Astrocyte (in vitro differentiated cells and primary cell): ENCODE measurements around the gene FAM83C. TPM values are rescaled to one million over a fixed set of nuclear protein-coding genes. Genes with fewer than 3 reads are reported as not detected.

ENCODE experiments used
- DNase-seq: peaks from one replicate; pipeline ENCODE4 v3.0.0-alpha.2; 2010; ENCODE audit warnings: low read depth
- FAIRE-seq: peaks from 2 replicates; lab custom pipeline; 2011; peaks lifted over from hg19 to GRCh38; lab: Jason Lieb, UNC
- H2AFZ ChIP-seq: 2 replicates; pipeline ENCODE4 v1.6.0; 2012; ENCODE audit warnings: low read depth, low read length, inconsistent platforms
- H3K27ac ChIP-seq: 2 replicates; pipeline ENCODE4 v1.5.1; 2011; ENCODE audit warnings: low read depth, low read length, inconsistent platforms
- H3K27me3 ChIP-seq: 2 replicates; pipeline ENCODE4 v1.6.0; 2011; ENCODE audit warnings: low read length, inconsistent platforms; ENCODE audit not compliant: insufficient read depth
- H3K36me3 ChIP-seq: 2 replicates; pipeline ENCODE4 v1.5.1; 2011; ENCODE audit warnings: low read length, inconsistent platforms; ENCODE audit not compliant: insufficient read depth
- H3K4me1 ChIP-seq: 2 replicates; pipeline ENCODE4 v1.5.1; 2011; ENCODE audit warnings: low read length, inconsistent platforms; ENCODE audit not compliant: insufficient read depth
- H3K4me2 ChIP-seq: 2 replicates; pipeline ENCODE4 v1.6.0; 2012; ENCODE audit warnings: low read length, inconsistent platforms
- H3K4me3 ChIP-seq: 2 replicates; pipeline ENCODE4 v1.5.1; 2011; ENCODE audit warnings: low read depth, mild to moderate bottlenecking, low read length, inconsistent platforms; ENCODE audit not compliant: insufficient read depth
- H3K79me2 ChIP-seq: 2 replicates; pipeline ENCODE4 v1.6.0; 2012; ENCODE audit warnings: mild to moderate bottlenecking, low read length, inconsistent platforms; ENCODE audit not compliant: insufficient read depth
- H3K9ac ChIP-seq: 2 replicates; pipeline ENCODE4 v1.6.0; 2012; ENCODE audit warnings: mild to moderate bottlenecking, low read length, inconsistent platforms
- H3K9me3 ChIP-seq: 2 replicates; pipeline ENCODE4 v1.5.1; 2012; ENCODE audit warnings: low read depth, mild to moderate bottlenecking, low read length, inconsistent platforms; ENCODE audit not compliant: insufficient read depth
- H4K20me1 ChIP-seq: 2 replicates; pipeline ENCODE4 v1.6.0; 2012; ENCODE audit warnings: low read length, inconsistent platforms; ENCODE audit not compliant: insufficient read depth
- H3K27ac Mint-ChIP-seq: one replicate; pipeline ENCODE4 v1.8.0; 2021; ENCODE audit warnings: mild to moderate bottlenecking, mixed read lengths; ENCODE audit not compliant: unreplicated experiment
- H3K27me3 Mint-ChIP-seq: one replicate; pipeline ENCODE4 v1.8.0; 2021; ENCODE audit warnings: low read depth, mixed read lengths; ENCODE audit not compliant: unreplicated experiment
- H3K36me3 Mint-ChIP-seq: one replicate; pipeline ENCODE4 v1.8.0; 2021; ENCODE audit warnings: low read depth, mixed read lengths; ENCODE audit not compliant: unreplicated experiment
- H3K4me1 Mint-ChIP-seq: one replicate; pipeline ENCODE4 v1.8.0; 2021; ENCODE audit warnings: low read depth, mixed read lengths; ENCODE audit not compliant: unreplicated experiment
- H3K4me3 Mint-ChIP-seq: one replicate; pipeline ENCODE4 v1.8.0; 2021; ENCODE audit warnings: mild to moderate bottlenecking, moderate library complexity, mixed read lengths; ENCODE audit not compliant: unreplicated experiment
- H3K9me3 Mint-ChIP-seq: one replicate; pipeline ENCODE4 v1.8.0; 2021; ENCODE audit warnings: mild to moderate bottlenecking, mixed read lengths; ENCODE audit not compliant: unreplicated experiment
- CTCF ChIP-seq: IDR thresholded peaks from 2 replicates; pipeline ENCODE4 v1.5.1; 2011; ENCODE audit warnings: low read depth, mild to moderate bottlenecking, inconsistent platforms, low read length, moderate library complexity; ENCODE audit not compliant: insufficient read depth
- EZH2 ChIP-seq: IDR thresholded peaks from 2 replicates; pipeline ENCODE4 v1.6.1; 2012; ENCODE audit warnings: mild to moderate bottlenecking, low read length, inconsistent platforms; ENCODE audit not compliant: insufficient read depth
- total RNA-seq: library from RNA; stranded (reverse); gene quantifications from 2 replicates; pipeline ENCODE4 v1.2.1, GENCODE V29; 2021

The FAM83C gene
- total RNA-seq, 1 donor from 2014 or later, result not detected

- Mint-ChIP-seq H3K9me3 (no peaks in the 10 kb centered on the region), H3K27me3 (peaks cover 21% of the 10 kb centered on the region), H3K27ac (no peak overlapping the region), H3K4me1 (no peaks in the 10 kb centered on the region), H3K4me3 (no peak overlapping the region), H3K36me3 (no peaks in the 10 kb centered on the region)
- Histone ChIP-seq H3K36me3 (no peaks in the 10 kb centered on the region), H3K4me1 (peaks cover 5% of the 10 kb centered on the region), H3K4me2 (no peak overlapping the region), H4K20me1 (no peaks in the 10 kb centered on the region), H3K27ac (no peak overlapping the region), H3K4me3 (no peak overlapping the region), H3K79me2 (no peaks in the 10 kb centered on the region), H3K9ac (no peak overlapping the region), H2AFZ (no peak overlapping the region), H3K9me3 (no peaks in the 10 kb centered on the region), H3K27me3 (no peaks in the 10 kb centered on the region)
- TF ChIP-seq EZH2 (no peak), CTCF (no peak)
- no peak for DNase-seq
- FAIRE-seq, result no peak
These were observed 1.4 kb upstream of the FAM83C start for GRCh38 chr20:35293303-35294292.

- no peaks in the 10 kb centered on the region for H3K27me3 ChIP-seq
- H3K4me3 ChIP-seq, result no peak overlapping the region
- no peaks in the 10 kb centered on the region for H3K9me3 ChIP-seq
- no peak overlapping the region for H3K27ac ChIP-seq
- no peak overlapping the region for H3K9ac ChIP-seq
- no peak for TF ChIP-seq CTCF
- no peak for TF ChIP-seq EZH2
- no peak overlapping the region for H3K4me3 Mint-ChIP-seq
- H3K36me3 Mint-ChIP-seq, result no peaks in the 10 kb centered on the region
- H3K36me3 ChIP-seq, result no peaks in the 10 kb centered on the region
- H3K4me2 ChIP-seq, result no peak overlapping the region
- peak overlapping the region; percentile 10 for H2AFZ ChIP-seq
- peaks cover 21% of the 10 kb centered on the region for H3K27me3 Mint-ChIP-seq
- H4K20me1 ChIP-seq, result no peaks in the 10 kb centered on the region
- H3K79me2 ChIP-seq, result no peaks in the 10 kb centered on the region
- no peak for DNase-seq
- H3K27ac Mint-ChIP-seq, result peak overlapping the region; percentile 47
- H3K4me1 ChIP-seq, result peaks cover 5% of the 10 kb centered on the region
- H3K9me3 Mint-ChIP-seq, result no peaks in the 10 kb centered on the region
- FAIRE-seq, result no peak
- H3K4me1 Mint-ChIP-seq, result no peaks in the 10 kb centered on the region
These were observed 470 bp upstream of the FAM83C start for GRCh38 chr20:35292504-35293285.
